T47D (cell line): ENCODE results near the gene SYNE1.

ENCODE experiments used
- DNase-seq, 2 experiments: peaks; one replicate each; pipeline versions ENCODE4 v3.0.0 to v3.0.0-alpha.2; 2011 to 2012; ENCODE audit warnings: low read depth in 1 of 2, low spot score in 1 of 2
- JUND ChIP-seq: IDR thresholded peaks from 2 replicates; pipeline ENCODE4 v1.6.1; 2012; ENCODE audit warnings: low read depth
- in situ Hi-C: cut with HindIII; loops from 2 replicates; pipeline ENCODE4 v1.10.0; 2016; ENCODE audit warnings: low sequenced_read_pairs, low pct_unique_long_range_greater_than_20kb

SYNE1 gene

GRCh38 chr6:152173957-152174356 is 463.2 kb downstream of the SYNE1 start:
- no peak for TF ChIP-seq JUND
- DNase-seq = no peak
- in situ Hi-C loops = no loop called here

- DNase-seq = no peak
- in situ Hi-C loops = no loop called here
- no peak for TF ChIP-seq JUND
These were observed 463.8 kb downstream of the SYNE1 start for GRCh38 chr6:152173321-152173720.

GRCh38 chr6:152170702-152171667 is 466.2 kb downstream of the SYNE1 start:
- TF ChIP-seq JUND = no peak
- peak; percentile 3 to 32 for DNase-seq
- in situ Hi-C loops = no loop called here

- peak in 1 of 2 experiments; percentile 16 for DNase-seq
- in situ Hi-C loops = no loop called here
- TF ChIP-seq JUND = no peak
These were observed 466.9 kb downstream of the SYNE1 start for GRCh38 chr6:152170313-152170701.

- no peak for TF ChIP-seq JUND
- DNase-seq = no peak
- in situ Hi-C loops = no loop called here
These were observed 469.2 kb downstream of the SYNE1 start for GRCh38 chr6:152167641-152168603.

- no peak for TF ChIP-seq JUND
- no peak for DNase-seq
- in situ Hi-C loops = no loop called here
These were observed 470.3 kb downstream of the SYNE1 start for GRCh38 chr6:152166897-152167296.

GRCh38 chr6:152166497-152166896 is 470.7 kb downstream of the SYNE1 start:
- no peak for TF ChIP-seq JUND
- in situ Hi-C loops = no loop called here
- DNase-seq = no peak

- no peak for TF ChIP-seq JUND
- in situ Hi-C loops = no loop called here
- no peak for DNase-seq
These were observed 472.2 kb downstream of the SYNE1 start for GRCh38 chr6:152164957-152165356.

GRCh38 chr6:152161501-152161900 is 475.7 kb downstream of the SYNE1 start:
- no peak for DNase-seq
- in situ Hi-C loops = no loop called here
- no peak for TF ChIP-seq JUND

- TF ChIP-seq JUND = no peak
- DNase-seq = no peak
- in situ Hi-C loops = no loop called here
These were observed 476.8 kb downstream of the SYNE1 start for GRCh38 chr6:152160346-152160745.

- in situ Hi-C loops = no loop called here
- no peak for DNase-seq
- TF ChIP-seq JUND = no peak
These were observed 481.4 kb downstream of the SYNE1 start for GRCh38 chr6:152155792-152156191.

GRCh38 chr6:152154559-152155356 is 482.4 kb downstream of the SYNE1 start:
- TF ChIP-seq JUND = no peak
- in situ Hi-C loops = no loop called here
- DNase-seq = no peak
